LNCAP (cell line): ENCODE results near the gene MACF1.

Experiments
- CTCF ChIP-seq: fragments of 450-650 bp; IDR thresholded peaks from 2 replicates; pipeline ENCODE4 v1.5.1; 2017; ENCODE audit warnings: mild to moderate bottlenecking

The MACF1 gene

GRCh38 chr1:39529901-39530535 is 325.5 kb downstream of the MACF1 start:
- no peak for TF ChIP-seq CTCF

GRCh38 chr1:39531526-39531925 is 327.0 kb downstream of the MACF1 start:
- no peak for TF ChIP-seq CTCF

GRCh38 chr1:39533442-39533841 is 328.9 kb downstream of the MACF1 start:
- no peak for TF ChIP-seq CTCF
